GM19193 (cell line): Measurements from ENCODE around the gene TEAD2.
A peak's percentile ranks its signal among the peaks of the same experiment; 100 is the strongest.

Experiments
- POLR2A ChIP-seq: IDR thresholded peaks from 4 replicates; pipeline ENCODE4 v1.6.1; 2011; ENCODE audit not compliant: insufficient read depth, insufficient read length; ENCODE audit errors: extremely low read depth

TEAD2 gene

DNA sequence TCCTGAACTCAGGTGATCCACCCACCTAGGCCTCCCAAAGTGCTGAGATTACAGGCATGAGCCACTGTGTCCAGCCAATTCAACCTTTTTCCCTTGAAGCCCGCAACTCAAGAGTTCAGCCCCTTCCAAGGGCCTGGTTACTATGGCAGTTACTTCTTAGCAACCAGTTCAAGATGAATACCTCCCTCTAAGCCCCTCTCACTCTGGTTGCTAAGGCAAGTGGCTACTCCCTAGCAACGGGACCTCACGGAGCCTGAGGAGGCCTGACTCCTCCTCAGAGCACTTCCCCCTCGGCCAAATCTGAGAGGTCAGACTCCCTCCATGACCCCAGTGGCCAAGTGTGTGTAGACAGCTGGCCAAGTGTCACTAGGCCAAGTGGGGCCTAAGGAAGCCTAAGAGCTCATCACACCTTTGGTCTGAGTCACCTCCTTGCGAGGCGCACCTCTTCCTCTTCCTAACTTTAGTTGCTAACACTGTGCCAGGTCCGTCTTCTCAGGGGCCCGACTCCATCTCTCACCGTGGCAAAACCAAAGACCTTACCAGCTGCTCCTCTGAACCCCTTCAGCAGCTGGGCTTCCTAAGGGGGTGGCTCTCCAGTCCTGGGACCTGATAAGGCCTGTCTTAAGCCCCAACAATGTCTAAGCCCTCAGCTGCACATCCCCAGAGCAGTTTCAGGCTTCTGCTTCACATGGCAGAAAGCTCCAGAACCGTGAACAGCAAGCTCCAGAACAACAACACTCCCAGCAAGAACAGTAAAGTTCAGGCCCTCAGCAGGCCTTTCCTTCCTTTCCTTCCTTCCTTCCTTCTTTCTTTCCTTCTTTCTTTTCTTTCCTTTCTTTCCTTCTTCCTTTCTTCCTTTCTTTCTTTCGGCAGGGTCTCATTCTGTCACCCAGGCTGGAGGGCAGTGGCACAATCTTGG is 17.5 kb downstream of the TEAD2 start:
- TF ChIP-seq POLR2A, result no peak

DNA sequence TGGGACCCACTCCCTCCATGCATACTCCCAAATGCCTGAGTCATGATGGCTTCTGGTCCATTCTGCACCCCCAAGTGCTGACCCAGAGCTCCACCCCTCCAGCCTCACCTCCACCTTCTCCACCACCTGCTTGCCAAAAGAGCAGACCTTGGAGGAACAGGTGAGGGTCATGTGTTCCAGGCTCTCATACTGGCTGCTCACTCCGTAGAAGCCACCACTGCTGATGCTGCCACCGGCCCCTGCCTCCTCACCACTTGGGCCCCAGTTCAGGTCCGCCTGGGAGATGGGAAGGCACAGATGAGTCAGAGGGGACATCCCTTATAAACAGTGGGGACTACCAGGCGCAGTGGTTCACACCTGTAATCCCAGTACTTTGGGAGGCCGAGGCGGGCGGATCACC is 19.1 kb downstream of the TEAD2 start:
- TF ChIP-seq POLR2A, result no peak

DNA sequence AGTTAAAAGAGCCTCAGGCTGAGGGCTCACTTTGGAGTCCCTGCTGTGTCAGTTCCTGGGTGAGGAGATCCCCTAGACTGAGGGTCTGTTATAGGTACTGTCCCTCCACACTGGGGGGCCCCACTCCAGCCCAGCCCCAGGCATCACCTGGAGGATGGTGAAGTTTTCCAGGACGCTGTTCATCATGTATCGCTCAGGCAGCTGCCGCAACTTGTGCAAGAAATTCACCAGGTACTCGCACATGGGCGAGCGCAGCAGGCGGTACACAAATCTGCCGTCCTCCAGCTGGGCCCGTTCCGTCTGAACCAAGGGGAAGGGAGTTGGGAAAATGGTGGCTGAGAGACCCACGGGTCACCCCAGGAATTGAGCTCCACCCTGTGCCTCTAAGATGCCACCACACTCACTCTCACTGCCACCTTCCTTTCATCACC is 19.9 kb downstream of the TEAD2 start:
- peak; percentile 43 for TF ChIP-seq POLR2A

DNA sequence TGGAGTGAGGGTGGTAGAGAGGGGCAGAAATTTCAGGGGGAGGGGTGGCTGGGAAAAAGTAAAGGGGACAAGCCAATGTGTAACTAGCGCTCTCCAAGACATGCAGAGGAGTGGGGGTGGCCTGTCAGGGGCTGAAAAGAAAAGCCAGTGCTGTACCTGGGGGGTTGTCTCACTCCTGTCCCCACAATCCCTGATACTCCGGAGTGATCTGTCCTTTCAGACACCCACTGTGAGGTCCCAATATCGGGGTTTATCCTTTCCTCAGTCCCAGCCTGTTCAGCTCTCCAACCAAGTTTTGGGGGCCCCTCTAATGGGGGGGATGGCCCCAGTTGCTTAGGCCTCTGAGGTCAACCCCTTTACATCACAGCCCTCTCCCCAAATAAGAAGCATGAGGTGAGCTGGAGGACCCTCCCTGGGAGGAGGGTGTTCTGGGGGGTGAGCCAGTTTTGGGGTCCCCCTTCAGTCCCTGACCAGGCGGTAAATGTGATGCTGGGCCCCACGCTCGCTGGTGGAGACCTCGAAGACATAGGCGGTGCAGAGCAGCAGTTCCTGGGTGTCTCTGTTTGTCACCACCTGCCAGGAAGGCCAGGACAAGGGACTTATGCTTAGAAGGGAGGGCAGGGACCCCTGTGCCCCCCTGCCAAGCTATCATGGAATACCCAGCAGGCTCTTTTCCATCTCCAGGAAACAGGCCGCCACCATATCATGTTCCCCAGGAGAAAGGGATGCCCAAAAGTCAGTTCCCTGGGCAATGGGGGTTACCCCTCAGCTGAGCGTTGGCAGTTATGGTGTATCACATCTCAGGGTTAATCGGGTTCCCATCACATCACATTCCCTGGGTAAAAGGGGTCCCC is 21.1 kb downstream of the TEAD2 start:
- peak; percentile 15 for TF ChIP-seq POLR2A

DNA sequence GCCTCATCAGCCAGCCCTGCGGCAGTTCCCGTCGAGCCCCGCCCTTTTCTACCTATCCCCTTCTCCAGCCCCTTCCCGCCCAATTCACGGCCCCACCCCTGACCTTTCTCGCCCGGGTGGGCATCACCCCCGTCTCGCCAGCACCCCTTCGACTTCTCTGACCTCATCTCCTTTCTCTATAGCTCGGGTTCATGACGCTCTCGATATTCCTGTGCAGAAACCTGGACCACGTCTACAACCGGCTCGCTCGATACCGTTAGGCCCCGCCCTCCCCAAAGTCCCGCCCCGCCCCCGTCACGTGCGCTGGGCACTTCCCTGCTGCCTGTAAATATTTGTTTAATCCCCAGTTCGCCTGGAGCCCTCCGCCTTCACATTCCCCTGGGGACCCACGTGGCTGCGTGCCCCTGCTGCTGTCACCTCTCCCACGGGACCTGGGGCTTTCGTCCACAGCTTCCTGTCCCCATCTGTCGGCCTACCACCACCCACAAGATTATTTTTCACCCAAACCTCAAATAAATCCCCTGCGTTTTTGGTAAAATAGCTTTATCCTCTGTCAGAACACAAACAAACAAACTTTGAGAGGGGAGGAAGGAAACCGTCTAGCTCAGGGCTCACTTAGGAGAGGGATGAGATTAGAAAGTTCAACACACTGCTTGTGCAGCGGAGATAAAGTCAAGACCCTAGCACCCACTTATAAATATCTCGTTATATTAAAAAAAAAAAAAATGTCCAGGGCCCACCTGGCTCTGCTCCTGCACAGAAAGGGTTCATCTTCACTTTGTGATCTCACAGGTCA is 21.9 kb downstream of the TEAD2 start:
- peak; percentile 12 for TF ChIP-seq POLR2A

DNA sequence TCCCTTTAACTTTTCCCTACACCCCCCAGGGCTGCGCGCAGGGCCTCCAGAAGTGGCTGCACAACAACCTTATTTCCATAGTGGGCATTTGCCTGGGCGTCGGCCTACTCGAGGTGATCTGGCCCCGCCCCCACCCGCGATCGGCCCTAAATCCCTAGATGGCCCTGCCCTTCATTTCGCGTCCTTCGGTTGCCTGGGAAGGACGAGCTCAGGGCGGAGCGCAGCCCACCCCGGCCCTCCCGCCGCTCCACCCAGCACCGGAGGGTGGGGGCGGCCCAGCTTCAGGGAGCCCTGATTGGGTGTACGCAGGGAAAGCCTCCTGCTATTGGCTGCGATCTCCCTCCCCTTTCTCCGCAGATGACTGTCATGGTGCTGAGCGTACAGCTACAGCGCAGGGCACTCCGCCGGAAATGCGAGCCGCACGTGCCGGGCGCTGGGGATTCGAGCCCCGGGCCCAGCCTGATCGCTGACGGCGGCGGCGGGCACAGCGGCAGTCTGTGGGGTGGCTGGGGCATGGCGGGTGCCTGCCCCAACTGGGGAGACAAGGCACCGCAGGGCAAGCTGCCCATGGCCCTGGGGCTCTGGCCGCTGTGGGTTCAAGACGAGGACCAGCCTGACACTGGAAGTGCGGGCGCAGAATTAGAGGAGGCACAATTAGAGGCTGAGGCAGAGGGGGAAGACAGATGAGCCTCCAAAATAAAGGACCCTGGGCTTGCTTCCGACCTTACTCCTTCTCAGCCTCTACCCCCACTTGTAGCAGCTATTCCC is 22.7 kb downstream of the TEAD2 start:
- TF ChIP-seq POLR2A, result peak; percentile 3

DNA sequence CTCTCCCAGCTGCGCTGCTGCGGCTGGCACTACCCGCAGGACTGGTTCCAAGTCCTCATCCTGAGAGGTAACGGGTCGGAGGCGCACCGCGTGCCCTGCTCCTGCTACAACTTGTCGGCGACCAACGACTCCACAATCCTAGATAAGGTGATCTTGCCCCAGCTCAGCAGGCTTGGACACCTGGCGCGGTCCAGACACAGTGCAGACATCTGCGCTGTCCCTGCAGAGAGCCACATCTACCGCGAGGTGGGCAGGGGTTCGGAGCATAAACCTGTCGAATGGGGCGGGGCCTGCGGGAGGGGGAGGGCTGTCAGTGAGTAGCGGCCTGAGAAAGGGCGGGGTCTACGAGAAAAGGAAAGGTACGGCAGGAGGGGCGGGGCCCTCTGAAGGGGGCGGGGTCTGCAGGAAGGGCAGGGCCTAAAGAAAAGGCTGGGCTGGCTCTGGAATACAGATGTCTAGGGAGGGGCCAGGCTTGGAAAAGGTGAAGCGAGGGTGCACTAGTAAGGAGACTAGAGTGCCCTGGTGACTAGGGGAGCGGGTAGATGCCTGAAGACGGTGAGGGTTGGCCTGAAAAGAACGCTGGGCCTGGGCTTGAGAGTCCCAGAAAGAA is 23.4 kb downstream of the TEAD2 start:
- peak; percentile 39 for TF ChIP-seq POLR2A

DNA sequence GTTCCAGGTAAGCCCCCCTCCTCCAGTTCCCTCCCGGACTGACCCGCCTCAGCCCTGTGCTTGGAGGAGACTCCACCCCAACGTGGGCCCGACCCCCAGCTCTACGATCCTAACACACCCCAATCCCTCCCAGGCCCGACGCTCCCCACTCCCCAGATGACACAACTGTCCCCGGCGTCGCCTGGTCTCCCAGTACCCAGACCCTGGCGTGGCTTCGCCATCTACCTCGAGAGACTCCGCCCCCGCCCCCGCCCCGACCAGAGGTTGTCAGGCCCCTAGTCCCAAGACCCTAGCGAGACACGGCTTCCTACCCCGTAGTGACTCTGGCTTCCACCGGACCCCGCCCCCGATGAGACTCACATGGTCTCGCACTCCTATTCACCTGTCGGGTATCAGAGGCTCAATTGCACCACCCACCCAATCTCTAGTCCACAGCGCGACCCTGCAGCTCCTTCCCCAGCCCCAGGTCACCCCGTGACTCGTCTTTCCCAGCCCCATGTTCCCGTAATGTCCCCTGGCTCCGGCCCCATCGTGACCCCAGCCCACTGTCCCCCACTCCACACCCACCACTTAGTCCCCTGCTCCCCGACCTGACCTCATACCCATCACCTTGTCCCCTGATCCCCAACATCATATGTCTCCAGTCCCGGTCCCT is 24.1 kb downstream of the TEAD2 start:
- TF ChIP-seq POLR2A, result peak; percentile 7

DNA sequence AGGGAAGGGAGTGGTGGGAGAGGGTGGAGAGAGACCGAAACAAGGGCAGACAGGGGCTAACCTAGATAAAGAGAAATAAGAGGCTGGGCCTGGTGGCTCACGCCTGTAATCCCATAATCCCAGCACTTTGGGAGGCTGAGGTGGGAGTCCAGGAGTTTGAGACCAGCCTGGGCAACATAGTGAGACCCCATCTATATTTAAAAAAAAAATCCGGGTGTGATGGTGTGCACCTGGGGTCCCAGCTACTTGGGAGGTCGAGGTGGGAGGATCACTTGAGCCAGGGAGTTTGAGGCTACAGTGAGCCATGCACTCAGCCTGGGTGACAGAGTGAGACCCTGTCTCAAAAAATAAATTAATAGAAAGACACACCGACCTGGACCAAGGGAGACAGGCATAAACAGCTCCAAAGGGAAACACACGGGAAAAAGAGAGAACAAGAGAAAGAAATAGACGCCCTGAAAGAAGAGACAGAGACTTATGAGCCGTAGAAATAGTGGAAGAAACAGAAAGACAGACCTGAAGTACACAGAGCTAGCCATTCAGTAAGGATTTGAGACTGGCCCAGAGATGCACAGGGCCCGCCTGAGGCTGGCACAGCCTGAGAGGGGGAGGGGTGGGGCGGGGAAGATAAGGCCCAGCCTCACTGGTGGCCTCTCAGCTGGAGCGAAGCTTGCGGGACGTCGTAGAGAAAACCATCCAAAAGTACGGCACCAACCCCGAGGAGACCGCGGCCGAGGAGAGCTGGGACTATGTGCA is 24.8 kb downstream of the TEAD2 start:
- TF ChIP-seq POLR2A, result peak; percentile 26

DNA sequence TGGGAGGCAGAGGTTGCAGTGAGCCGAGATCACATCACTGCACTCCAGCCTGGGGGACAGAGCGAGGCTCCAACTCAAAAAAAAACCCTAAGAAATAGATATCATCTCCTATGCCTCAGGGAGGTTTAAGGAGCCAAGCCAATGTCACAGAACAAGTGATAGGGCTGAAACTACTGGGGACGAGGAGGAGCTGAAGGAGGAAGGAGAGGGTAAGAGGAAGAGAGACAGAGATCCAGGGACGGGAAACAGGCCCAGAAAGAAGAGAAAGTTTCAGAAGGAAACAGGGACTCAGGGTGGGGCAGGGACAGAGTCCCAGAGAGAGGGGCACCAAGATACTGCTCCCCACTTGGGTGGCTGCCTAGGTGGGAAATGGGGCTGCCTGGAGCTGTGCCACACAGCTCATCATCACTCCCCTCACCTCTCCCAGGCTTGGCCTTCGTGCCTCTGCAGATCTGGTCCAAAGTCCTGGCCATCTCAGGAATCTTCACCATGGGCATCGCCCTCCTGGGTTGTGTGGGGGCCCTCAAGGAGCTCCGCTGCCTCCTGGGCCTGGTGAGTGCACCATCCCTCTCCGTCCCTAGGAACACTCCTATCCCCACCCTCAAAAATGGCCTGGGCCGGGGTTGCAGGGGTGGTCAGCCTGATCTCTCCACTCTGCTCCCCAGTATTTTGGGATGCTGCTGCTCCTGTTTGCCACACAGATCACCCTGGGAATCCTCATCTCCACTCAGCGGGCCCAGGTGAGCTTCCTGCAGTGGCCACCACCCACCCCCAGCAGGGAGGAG is 25.5 kb downstream of the TEAD2 start:
- no peak for TF ChIP-seq POLR2A

DNA sequence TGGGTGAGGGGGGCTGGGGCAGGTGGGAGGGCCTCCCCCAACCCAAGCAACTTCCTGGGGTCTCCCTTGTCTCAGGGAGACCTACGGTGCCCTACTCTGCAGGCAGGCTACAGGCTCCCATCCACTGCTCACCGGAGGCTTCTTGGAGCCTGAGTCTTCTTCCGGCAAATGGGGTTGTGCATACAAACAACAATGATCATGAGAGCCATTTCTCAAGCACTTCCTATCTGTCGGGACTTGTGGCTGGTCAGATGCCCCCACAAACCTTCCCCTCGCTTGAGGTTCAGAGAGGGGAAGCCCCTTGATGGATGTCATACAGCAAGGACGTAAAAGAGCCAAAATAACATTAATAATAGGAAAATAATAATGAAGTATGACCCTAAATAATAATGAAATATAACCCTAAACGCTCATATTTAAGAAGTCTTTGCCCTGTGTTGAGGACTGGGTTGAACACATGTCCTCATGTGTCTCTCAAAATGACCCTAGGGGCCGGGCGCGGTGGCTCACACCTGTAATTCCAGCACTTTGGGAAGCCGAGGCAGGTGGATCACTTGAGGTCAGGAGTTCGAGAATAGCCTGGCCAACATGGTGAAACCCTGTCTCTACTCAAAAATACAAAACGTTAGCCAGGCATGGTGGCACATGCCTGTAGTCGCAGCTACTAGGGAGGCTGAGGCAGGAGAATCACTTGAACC is 26.3 kb downstream of the TEAD2 start:
- no peak for TF ChIP-seq POLR2A

DNA sequence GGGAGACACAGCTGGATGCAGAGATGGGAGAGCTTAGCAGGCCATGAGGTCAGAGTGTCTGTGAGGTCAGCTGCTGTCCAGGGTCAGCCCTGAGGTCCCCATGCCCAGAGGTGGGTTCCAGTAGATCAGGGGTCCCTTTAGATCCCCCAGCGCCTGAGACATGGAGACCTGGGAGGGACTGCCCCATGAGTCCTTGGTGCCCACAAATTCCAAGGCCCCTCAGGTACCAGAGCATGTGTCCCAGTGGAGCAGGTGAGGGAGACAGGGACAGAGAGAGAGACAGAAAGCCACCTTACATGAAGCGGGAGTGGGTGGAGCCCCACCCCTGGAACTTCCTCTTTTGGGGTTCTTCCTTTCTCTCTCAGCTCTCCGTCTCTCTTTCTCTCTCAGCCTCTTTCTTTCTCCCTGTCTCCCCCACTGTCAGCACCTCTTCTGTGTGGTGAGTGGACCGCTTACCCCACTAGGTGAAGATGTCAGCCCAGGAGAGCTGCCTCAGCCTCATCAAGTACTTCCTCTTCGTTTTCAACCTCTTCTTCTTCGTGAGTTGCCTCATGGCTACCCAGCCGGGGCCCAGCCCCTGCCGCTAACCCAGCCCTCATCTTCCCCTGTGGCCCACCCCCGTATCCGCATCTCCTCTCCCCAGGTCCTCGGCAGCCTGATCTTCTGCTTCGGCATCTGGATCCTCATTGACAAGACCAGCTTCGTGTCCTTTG is 27.0 kb downstream of the TEAD2 start, which contains the start of gene CD37:
Gene CD37 (plus strand): TSS at position 336 of the 713 bp plus-strand sequence. CDS start 135 bp downstream, at position 471.
- peak; percentile 88 for TF ChIP-seq POLR2A
